Bone marrow (tissue), 2 donors: Measurements from ENCODE around the gene VPS41.
"Not testable (repeated sequence)": the region's sequence is repeated elsewhere in the genome, so short reads cannot be mapped to it uniquely, and the experiment has no call there.

Source experiments
- DNase-seq, 2 donors: peaks; one replicate each; lab custom pipeline; 2025; lab: John Stamatoyannopoulos, UW

VPS41 gene

DNA sequence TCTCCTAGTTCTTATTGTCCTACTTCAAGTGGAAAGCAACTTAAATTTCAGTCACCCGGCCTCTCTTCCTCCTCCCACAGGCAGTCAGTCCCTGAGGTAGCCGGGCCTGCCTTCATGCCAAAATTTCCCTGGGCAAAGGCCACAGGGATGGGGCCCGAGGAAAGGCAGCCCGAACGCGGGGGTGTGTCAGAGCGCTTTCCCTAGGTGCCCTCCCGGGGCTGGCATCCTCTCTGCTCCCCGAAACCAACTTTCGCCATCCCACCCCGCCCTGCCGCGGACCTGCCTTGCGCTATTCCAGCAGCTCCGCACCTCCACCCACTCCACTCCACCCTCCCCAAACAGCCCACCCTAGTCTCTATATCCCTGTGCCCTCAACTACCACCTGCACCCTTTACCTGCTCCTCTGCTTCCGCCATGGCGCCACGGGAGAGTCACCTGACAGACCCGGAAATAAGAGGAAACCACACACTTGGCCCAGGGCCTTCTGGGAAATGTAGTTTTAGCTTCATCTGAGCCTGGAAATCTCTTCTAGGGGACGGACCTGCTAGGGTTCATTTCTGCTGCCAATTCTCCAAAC lies at the start of gene VPS41:
Gene VPS41 (minus strand): TSS at position 433 of the 577 bp plus-strand sequence. CDS start 17 bp downstream, at position 416.
- DNase-seq = peak; percentile 34 to 55

DNA sequence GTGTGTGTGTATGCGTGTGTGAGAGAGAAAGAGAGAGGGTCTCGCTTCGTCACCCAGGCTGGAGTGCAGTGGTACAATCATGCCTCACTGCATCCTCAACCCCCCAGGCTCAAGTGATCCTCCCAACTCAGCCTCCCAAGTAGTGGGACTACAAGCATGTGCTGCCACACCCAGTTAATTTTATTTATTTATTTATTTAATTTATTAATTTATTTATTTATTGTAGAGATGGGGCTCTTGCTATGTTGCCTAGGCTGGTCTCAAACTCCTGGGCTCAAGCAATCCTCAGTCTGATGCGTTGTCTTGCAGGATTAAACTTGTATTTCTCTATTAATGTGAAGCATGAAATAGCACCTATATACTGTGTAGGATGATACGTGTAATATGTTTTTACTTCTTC lies 46.9 kb upstream of the VPS41 start:
- DNase-seq = no peak

- no peak for DNase-seq
Observed at GRCh38 chr7:38953971-38954370, 45.0 kb upstream of the VPS41 start.

GRCh38 chr7:38953227-38953626 lies 44.2 kb upstream of the VPS41 start:
- no peak for DNase-seq

- DNase-seq = no peak
Observed at GRCh38 chr7:38951213-38951612, 42.2 kb upstream of the VPS41 start.

DNA sequence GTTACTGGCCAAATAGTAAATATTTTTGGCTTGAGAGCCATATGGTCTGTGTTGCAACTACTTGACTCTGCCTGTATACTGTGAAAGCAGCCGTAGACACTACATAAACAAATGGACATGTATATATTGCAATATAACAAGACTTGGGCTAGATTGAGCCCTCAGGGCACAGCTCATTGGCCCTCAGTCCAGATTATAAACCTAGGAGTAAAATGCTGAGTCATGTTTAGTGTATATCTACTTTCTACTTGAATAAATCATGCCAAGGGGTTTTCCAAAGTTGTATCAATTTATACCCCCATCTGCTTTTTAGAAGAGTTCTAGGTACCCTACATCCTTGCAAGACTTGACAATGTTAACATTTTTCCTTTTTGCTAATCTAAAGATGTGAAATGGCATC lies 41.3 kb upstream of the VPS41 start:
- DNase-seq = no peak

GRCh38 chr7:38947541-38947940 lies 38.5 kb upstream of the VPS41 start:
- DNase-seq = not testable (repeated sequence)

GRCh38 chr7:38942431-38943051 lies 33.5 kb upstream of the VPS41 start:
- no peak for DNase-seq

- no peak for DNase-seq
Observed at GRCh38 chr7:38940774-38941173, 31.8 kb upstream of the VPS41 start.

- DNase-seq = no peak
Observed at GRCh38 chr7:38938589-38938988, 29.6 kb upstream of the VPS41 start.

- DNase-seq = no peak
Observed at GRCh38 chr7:38938001-38938485, 29.1 kb upstream of the VPS41 start.

DNA sequence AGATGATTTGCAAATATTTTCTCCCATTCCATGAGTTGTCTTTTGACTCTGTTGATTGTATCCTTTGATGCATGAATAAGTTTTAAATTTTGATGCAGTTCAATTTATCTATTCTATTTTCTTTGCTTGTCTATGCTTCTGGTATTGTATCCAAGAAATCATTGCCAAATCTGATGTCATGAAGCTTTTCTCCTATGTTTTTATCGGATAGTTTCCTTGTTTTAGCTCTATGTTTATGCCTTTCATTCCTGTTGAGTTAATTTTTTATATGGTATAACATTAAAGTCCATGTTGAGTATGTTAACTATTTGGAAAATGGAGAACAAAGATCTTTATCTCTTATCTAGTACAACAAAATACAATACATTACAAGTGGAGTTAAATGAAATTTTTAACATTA lies 27.6 kb upstream of the VPS41 start:
- no peak for DNase-seq

DNA sequence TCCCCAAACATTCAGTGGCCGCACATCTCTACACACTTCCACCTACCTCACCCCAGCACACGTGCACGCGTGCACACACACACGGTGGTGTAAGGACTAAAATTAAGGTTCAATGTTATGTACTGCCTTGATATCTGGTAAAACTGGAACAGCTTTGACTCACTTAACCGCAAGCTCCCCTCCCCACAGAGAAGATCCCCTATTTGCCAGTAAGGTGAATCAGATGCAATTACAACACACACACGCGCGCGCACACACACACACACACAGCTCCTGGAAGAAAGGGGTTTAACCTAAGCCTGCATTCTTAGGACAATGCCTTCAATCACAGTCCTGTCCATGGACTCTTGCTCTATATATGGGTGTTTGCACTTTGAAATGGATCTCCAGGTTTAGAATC lies 25.5 kb upstream of the VPS41 start:
- DNase-seq = no peak

GRCh38 chr7:38934051-38934450 lies 25.1 kb upstream of the VPS41 start:
- no peak for DNase-seq

DNA sequence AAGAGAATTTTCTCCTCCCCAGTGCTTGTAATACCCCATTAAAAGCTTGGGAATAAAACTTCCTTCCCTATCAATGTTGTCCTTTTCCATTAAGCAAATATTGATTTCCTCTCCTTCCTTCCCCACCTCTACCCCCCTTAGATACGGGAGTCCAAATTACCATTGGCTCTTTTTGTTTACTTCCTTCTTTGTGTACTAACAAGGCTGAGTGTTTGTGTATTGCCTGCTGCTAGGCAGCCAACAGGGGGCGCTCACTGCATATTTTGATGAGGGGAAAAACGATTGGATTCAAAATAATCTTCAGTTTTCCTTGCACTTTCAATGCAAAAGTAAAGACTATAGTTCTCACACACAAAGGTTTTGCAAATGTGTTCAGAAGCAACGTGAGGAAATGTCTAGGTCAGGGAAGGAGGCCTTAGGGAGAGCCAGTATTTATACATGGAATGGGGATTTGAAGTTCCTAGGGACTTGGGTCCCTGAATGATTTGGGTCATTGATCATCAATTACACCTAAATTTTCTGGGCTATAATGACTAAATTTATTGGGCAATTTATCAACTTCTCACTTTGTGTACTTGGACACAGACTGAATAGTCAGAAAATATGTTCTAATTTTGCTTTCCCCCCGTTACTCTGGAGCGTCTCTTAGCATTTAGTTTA lies 23.6 kb upstream of the VPS41 start:
- DNase-seq = no peak

GRCh38 chr7:38929460-38930171 lies 20.6 kb upstream of the VPS41 start:
- DNase-seq = no peak

DNA sequence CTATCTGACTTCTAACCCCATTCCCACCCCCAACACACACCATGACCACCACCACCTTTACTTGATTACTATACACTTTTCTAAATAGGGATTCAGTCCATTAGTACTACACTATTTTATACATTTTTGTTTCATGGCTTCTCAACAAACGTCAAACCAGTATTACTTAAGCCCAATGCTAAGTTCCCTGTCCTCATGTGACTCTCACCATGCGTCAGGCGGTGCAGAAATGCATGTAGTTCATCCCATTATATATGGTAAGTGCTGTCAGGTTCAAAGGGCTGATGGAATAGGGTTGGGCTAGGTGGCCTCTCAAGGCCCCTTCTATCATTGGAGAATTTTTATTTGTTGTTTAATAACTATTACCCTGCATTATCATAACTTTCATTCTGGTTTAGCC lies 19.5 kb upstream of the VPS41 start:
- no peak for DNase-seq

GRCh38 chr7:38927751-38928150 lies 18.8 kb upstream of the VPS41 start:
- DNase-seq = no peak

GRCh38 chr7:38920731-38921130 lies 11.7 kb upstream of the VPS41 start:
- no peak for DNase-seq

DNA sequence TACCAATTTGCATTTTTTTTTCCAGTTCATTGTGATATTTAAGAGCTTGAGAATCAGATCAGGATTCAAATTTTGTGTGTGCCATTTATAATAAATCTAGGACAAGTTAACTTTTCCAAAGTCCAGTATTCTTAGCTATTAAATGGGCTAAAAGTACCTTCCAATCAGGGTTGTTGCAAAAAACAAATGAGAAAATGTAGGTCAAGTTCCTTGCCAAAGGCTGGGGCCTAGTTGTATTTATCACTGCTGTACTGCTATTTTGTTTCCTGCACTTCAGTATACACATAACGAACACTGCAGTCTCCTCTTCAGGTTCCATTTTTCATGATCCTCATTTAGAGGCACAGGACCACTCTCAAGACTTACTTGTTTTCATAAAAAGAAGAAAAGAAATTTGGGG lies 7.4 kb upstream of the VPS41 start:
- DNase-seq = no peak

DNA sequence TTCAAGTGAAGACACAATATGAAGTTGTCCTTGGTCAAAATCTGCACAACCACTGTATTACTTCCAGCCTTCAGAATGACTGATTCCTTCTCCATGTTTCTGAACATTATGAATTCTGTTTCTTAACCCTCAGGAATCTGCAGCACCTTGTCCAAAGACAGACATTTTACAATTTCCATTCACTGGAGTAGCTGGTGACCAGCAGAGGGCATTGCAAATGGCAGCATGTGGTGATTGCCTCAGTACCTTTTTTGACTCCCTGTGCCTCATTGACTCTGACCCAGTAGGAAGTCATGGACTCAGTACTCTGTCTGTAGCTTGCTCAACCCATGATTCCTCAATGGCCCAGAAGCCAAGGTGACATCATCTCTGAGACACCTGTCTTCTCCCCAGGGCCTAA lies 879 bp upstream of the VPS41 start:
- DNase-seq = no peak

- no peak for DNase-seq
Observed at GRCh38 chr7:38907766-38908165, 1.2 kb downstream of the VPS41 start.

DNA sequence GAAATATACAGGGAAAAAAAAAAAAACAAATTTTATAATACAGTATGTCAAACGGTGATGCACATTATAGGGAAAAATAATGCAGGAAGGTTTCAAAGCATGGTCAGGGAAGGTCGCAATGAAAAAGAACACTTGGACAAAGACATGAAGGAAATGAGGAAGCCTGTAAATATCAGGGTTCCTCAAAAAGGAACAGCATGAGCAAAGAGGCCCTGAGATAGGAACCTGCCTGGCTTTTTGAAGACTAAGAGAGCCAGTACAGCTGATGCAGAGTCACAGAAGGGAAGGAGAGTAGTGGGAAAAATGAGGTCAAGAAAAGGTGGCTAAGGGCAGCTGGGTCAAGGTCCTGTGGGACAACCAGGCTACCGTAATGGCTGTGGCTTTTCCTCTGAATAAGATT lies 1.9 kb downstream of the VPS41 start:
- DNase-seq = no peak
